ENCODE results near the gene DUSP9.

DUSP9 gene

DNA sequence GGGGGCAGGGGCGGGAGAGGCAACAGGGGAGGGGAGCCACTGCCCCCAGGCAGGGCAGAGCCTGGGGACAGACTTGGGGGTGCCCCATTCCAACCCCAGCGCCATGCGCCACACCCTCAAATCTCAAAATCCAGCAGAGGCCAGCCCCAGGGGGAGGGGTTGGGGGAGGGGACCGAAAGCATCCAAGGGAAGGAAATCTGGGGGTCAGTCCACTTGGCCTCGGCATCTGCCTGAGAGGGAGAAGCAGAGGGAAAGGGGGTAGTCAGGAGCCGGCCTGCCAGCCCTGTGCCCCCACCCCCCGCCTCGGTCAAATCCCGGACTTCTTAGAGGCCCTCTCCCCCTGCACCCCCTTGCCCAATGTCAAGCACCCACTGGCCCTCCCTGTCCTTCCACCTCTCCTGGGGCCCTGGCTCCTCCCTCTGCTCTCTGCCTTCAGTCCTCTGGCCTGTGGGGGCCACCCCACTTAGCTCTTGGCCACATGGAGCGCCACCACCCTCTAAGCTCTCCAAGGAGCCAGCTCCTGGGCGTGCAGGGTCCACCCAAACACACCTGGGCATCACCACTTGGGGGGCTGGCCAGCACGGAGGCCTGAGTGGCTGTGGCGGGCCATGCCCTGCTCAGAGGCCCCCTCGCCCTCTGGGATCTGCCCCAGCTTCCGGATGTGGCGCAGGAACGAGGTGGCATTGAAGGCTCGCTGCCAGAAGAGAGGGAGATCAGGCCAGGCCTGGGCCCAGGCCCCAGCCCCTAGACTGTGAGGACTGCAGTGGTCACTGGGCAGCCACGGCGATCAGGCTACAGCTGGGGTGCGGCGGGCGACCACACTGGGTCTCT is 23.1 kb downstream of the DUSP9 start:
- TF ChIP-seq, protein P1, sequence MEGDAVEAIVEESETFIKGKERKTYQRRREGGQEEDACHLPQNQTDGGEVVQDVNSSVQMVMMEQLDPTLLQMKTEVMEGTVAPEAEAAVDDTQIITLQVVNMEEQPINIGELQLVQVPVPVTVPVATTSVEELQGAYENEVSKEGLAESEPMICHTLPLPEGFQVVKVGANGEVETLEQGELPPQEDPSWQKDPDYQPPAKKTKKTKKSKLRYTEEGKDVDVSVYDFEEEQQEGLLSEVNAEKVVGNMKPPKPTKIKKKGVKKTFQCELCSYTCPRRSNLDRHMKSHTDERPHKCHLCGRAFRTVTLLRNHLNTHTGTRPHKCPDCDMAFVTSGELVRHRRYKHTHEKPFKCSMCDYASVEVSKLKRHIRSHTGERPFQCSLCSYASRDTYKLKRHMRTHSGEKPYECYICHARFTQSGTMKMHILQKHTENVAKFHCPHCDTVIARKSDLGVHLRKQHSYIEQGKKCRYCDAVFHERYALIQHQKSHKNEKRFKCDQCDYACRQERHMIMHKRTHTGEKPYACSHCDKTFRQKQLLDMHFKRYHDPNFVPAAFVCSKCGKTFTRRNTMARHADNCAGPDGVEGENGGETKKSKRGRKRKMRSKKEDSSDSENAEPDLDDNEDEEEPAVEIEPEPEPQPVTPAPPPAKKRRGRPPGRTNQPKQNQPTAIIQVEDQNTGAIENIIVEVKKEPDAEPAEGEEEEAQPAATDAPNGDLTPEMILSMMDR (IDR thresholded peaks at IDR 0.05; ENCODE audit: control insufficient read depth, extremely low read depth, insufficient read depth) = no peak
- DNase-seq (ENCODE audit: low read depth) = no peak
- no peak overlapping the region for H3K4me3 ChIP-seq (ENCODE audit: low read depth, low read length)

DNA sequence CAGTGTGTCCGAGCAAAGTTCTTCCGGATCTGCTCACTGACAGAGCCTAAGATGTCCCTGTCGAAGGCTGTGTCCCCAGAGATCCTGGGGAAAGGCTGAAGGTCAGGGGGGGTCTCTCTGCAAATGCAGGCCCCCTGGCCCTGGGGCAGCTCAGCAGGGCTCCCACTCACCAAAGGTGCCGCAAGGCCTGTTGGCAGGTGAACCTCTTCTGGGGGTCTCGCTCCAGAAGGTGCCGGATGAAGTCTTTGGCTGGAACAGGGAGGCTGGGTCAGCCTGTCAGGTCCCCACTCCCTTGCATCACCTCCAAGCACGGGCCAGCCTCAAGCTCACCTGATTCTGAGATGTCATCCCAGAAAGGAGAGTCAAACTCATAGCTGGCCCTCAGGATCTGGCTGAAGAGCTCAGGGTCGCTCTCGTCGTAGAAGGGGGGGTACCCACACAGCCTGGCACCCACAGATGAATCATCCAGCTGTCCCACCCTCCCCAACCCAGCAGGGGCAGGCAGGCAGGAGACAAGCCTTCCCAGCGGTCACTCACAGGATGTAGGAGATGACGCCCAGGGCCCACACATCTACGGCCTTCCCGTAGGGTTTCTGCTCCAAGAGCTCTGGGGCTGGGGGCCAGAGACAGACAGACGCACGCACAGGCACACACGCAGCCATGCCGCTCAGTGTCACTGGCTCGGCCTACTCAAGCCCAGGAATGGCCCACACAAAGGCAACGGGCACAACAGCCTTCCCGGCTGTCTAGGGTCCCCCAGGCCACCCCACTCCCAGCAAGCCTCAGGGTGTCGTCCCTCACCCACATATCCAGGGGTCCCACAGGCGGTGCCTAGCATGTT is 24.0 kb downstream of the DUSP9 start:
- TF ChIP-seq, protein P1 (IDR thresholded peaks at IDR 0.05; ENCODE audit: control insufficient read depth, extremely low read depth, insufficient read depth) = no peak
- H3K4me3 ChIP-seq (ENCODE audit: low read depth, low read length) = no peak overlapping the region
- no peak for DNase-seq (ENCODE audit: low read depth)

DNA sequence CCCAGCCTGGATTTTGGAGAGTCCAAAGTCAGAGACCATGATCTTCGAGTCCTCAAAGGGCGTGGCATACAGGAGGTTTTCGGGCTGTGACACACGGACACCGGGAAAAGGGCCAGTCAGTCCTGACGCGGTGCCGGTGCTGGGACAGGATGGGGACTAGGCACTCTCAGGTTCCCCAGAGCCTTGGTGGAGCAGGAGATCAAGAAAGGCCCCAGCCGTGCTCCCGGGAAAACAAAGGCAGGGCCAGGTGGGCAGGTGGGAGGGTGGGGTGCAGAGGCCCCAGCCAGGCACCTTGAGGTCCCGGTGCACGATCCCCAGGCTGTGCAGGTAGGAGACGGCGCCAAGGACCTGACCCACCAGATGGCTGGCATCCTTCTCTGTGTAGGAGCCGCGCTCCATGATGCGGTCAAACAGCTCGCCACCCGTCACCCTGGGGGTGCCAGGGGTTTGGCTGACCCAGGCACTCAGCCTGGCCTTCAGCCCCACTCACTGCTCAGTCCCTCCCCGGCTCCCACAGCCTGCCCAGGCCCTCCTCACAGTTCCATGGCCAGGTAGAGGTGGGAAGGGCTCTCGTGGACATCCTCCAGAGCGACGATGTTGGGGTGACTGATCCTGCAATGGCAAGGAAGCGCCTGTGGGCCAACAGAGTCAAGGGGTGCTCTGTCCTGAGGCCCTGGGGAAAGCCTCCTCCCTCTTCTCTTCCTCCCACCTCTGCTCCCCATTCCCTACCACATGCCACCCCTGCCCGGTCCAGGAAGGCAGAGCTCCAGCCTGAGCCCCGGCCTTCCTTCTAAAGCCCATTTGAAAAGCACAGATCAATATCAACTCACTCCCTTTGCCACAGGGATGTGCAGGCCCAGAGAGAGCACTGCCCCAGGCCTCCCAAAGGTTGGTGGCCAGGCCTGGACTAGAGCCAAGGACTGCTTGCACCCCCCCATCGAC is 24.9 kb downstream of the DUSP9 start:
- no peak overlapping the region for H3K4me3 ChIP-seq (ENCODE audit: low read depth, low read length)
- TF ChIP-seq, protein P1 (IDR thresholded peaks at IDR 0.05; ENCODE audit: control insufficient read depth, extremely low read depth, insufficient read depth) = no peak
- DNase-seq (ENCODE audit: low read depth) = no peak

DNA sequence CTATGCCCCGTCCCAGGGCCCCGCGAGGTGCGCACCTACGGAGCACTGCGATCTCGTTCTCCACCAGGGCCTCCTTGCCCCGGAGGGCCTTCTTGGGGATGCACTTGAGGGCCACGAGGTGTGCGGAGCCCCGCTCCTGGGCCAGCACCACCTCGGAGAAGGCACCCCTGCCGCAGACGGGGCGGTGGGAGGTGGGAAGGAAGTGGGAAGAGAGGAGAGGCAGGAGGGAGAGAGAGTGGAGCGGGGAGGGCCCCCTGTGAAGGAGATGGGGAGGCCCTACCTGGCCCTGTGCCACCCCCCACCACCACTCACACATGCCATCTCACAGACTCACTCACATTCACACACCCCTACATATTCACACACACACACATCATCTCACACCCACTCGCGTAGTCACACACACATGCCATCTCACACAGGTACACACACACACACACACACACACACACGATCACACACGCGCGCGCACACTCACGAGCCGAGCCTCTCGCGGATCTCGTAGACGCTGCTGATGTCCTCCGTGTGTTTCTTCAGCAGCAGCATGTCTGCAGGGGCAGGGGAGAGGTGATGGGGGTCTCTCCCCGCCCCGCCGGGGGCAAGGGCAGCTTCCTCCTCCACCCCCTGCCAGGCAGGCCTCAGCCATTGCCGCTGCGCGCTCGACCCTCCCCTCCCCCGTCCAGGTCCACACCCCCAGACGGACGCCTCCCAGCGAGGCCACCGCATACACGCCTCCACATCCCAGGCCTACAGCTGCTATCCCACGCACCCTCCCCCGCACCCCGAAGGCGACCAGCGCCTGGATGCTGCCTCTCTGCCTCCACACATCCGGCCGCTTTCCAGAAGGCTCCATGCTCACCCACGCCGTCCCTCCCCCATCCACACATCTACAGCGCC is 25.8 kb downstream of the DUSP9 start:
- DNase-seq (ENCODE audit: low read depth) = no peak
- TF ChIP-seq, protein P1 (IDR thresholded peaks at IDR 0.05; ENCODE audit: control insufficient read depth, extremely low read depth, insufficient read depth) = no peak

DNA sequence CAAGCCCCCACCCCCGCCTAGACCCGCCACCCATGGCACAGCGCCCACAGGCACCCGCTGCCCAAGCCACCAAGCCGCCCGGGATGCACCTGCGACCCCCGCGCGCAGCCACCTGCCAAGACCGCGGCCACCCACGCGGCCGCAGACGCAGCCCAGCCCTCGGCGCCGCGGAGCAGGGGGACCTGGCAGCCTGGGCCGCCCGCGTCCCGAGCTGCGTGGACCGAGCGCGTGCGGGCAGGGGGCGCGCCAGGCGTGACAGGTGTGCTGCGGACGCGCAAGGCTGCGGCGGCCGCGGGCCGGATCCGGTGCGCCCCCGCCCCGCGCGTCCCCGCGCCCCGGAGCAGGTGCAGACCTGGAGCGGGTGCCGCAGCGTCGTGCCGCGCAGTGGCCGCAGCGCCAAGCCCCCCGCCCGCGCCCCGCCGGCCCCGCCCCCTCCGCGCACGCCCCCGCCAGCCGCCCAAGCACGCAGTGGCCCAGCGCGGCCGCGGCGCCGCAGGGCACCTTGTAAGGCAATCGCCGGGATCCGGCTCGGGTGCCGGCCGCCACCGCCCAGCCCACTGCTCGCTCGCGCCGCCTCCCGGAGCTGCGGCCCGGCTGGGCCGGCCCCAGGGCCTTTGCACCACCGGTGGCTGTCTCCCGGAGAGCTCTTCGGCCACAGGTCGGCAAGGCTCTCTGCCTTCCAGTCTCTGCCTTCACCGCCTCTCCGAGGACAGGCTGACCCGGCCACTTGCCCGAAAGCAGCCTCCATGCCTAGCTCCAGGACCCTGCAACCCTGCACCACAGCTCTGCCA is 26.6 kb downstream of the DUSP9 start, which contains the start of gene PNCK:
PNCK (minus strand) TSS at position 386 of the 791 bp plus-strand sequence. CDS start 737 bp downstream, outside the sequence.
- TF ChIP-seq, protein P1 (IDR thresholded peaks at IDR 0.05; ENCODE audit: control insufficient read depth, extremely low read depth, insufficient read depth) = no peak
- no peak within 1 kb of the TSS for H3K4me3 ChIP-seq (ENCODE audit: low read depth, low read length)

More for the DNA sequence above, 25.8 kb downstream of the DUSP9 start:
- H3K4me3 ChIP-seq (ENCODE audit: low read depth, low read length) = no peak overlapping the region

More for the DNA sequence above, 26.6 kb downstream of the DUSP9 start, which contains the start of gene PNCK:
- no peak for DNase-seq (ENCODE audit: low read depth)

Measured in LNCaP clone FGC (cell line).